GM12873 (cell line): ENCODE results near the gene FBLIM1.

Source experiments
- TF ChIP-seq, protein P1 (sequence below): IDR thresholded peaks from 2 replicates; pipeline ENCODE4 v1.5.1; 2012; ENCODE audit warnings: low read depth, mild to moderate bottlenecking, moderate library complexity, low read length, control low read depth; ENCODE audit not compliant: insufficient read depth; ENCODE audit errors: missing control alignments

Gene FBLIM1

DNA sequence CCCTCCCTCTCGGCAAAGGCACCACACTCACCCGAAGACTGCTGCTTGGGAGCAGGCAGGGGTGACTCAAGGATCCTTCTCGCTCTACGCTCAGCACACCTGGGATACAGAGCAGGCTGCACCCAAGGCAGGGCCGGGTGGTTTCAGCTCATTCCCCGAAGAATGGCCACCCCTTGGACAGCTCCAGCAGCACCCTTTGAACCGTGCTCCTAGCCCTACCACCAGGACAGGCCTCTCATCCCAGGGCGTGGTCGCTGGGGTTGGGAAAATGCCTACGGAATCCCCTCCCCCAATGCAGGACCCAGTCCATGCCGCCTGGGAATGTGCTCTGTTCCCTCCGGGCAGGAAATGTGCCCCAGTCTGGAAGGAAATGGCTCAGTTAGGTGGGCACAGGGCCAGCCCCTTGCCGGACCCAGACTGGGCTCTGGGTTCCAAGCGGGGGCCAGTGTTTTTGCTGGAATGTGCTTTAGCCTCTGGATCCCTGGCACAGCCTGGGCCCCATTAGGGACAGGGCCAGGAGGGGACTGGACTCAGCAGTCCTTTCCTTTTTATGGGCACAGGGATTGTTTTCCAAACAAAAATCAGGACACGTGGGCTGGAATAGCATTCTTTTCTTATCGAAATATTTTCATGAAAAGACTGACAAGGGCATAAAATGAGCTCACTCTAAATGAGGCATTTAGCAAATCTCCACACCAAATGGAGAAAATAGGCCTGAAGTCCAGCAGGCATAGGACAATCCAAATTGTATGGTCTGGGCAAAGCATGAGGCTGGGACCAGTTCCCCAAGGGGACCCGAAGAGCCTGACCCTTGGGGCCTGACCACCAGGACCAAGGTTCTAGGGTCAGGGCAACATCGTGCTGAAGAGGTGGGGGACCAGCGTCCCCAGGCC lies 8.9 kb upstream of the FBLIM1 start:
- TF ChIP-seq, protein P1, sequence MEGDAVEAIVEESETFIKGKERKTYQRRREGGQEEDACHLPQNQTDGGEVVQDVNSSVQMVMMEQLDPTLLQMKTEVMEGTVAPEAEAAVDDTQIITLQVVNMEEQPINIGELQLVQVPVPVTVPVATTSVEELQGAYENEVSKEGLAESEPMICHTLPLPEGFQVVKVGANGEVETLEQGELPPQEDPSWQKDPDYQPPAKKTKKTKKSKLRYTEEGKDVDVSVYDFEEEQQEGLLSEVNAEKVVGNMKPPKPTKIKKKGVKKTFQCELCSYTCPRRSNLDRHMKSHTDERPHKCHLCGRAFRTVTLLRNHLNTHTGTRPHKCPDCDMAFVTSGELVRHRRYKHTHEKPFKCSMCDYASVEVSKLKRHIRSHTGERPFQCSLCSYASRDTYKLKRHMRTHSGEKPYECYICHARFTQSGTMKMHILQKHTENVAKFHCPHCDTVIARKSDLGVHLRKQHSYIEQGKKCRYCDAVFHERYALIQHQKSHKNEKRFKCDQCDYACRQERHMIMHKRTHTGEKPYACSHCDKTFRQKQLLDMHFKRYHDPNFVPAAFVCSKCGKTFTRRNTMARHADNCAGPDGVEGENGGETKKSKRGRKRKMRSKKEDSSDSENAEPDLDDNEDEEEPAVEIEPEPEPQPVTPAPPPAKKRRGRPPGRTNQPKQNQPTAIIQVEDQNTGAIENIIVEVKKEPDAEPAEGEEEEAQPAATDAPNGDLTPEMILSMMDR = no peak

DNA sequence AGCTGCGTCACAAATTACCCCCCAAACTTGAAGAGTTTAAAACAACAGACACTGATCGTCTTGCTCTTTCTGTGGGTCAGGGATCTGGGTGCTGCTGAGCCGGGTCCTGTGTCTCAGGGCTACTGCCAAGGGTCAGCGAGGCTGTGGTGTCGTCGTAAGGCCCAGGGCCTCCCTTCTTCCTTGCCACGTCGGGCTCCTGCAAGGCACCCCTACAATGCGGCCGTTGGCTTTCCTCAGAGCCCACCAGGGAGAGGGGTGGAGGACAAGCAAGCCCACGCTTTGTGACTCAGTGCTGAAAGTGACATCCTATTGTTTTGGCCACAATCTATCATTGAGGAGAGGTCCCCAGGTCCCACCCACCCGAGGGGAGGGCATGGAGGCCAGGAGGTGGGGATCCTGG lies 7.7 kb upstream of the FBLIM1 start:
- TF ChIP-seq, protein P1 = no peak

DNA sequence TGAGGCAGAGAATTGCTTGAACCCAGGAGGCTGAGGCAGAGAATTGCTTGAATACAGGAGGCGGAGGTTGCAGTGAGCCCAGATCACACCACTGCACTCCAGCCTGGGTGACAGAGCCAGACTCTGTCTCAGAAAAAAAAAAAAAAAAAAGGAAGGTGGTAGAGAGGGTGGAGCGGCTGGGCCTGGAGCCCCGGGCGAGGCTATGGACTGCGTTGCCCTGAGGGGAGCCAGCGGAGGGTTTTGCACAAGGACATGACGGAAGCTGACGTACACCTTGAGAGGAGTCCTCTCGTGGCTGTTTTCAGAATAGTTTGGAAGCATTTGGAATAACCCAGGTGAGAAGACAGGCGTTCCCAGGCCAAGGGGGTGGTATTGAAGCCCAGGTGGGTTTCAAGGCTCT lies 6.9 kb upstream of the FBLIM1 start:
- TF ChIP-seq, protein P1 = no peak

DNA sequence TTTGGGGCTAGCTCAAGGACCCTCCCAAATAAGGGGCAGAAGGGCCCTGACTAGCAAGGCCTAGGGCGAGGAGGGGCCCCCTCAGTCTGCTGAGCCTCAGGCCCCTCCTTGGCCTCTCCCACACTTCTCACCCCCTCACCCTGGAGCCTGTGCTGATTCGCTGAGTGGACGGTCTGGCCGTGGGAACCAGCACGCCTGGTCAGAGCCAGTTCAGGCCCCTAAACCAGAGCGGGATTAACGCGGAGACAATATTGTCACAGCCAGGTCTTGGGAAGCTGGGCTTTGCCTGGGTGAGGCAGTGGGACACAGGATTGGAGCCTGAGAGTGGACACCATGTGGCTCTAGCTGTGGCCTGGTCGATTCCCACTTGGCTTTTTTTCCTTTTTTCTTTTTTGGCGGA lies 4.8 kb upstream of the FBLIM1 start:
- TF ChIP-seq, protein P1 = no peak

DNA sequence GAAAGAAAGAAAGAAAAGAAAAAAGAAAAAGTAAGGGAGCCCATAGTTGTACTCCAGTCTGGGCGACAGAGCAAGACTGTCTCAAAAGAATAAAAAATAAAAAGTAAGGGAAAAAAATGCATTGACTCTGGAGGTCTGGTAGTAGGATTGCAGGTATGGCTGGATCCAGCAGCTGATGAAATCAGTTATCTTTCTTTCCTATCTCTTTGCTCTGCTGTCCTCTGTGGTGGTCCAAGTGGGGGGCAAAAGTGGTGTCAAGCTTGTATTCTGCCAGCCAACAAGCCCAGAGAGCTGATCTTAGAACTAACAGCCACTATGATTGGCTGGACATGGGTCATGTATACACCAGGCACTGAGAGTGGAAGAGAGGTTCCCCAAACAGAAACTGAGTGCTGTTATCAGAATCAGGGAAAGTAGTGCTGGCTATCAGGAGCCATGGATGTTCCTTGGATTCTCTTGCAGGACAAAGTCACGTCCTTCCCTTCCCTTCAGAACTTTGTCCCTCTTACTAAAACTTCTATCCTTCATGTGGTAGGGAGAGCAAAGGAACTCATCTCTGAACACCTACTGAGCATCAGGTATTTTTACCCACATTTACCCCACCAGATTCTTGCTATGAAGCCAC lies 3.5 kb upstream of the FBLIM1 start:
- TF ChIP-seq, protein P1 = no peak

DNA sequence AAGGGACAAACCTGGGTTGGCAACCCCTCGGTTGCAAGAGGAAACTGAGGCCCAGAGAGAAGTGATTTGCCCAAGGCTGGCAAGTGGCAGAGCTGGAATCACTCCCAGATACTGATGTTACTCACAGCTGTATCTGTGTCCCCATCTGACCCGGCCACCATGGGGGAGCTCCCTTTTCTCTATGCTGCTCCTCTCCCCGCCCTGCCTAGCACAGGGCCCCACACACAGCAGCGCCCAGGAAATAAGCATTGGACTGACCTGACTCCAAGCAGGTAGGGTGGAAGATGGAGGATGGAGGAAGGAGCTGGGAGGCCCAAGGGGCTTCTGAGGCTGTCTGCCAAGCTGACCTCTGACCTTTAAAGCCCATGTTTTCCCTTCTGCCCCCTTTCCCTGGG lies 3.0 kb upstream of the FBLIM1 start:
- TF ChIP-seq, protein P1 = no peak

DNA sequence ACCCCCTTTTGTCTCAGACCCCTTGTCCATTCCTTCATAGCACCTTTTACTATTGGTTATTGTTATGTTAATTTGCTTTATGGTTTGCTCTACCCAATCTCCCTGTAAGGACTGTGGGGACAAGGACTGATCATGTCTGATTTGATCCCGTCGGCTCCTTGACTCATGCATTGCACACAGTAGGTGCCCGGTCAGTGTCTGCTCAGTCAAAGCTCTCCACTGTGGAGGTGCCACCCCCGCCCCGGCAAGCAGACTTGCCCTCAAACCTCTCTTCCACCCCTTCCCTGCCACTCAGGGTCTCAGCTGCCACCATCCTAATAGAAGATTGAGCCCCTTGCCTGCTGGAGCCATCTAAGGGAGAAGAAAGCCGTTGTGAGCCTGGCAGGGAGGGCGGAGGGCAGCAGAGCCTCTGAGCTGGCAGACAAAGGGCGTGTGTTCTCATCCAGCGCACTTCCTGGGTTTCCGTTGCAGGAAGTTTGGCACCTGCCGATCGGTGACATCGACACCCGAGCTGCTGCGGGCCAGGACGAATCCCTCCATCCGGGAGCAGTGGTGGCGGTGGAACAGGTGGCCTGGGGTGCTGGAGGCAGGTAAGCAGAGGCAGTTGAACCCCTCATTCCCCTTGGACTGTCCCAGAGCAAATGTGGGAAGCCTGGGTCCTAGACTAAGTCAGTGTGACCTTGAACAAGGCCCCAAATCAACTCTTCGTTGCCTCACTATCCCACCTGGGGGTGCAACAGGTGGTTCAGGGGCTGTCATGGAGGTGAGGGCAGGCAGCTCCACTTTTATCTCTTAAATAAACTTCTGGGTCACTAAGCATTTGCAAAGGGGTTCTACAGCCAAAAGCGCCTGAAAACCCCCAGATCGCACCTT lies 2.2 kb upstream of the FBLIM1 start:
- TF ChIP-seq, protein P1 = no peak
